Activated gamma-delta T cell treated with anti-CD3 and anti-CD28 coated beads, Interleukin-2, amount 50 U/mL, for 16 hours (primary cell): ENCODE data around the gene POLD1.
A peak's percentile ranks its signal among the peaks of the same experiment; 100 is the strongest.
"Not testable (repeated sequence)": the region's sequence is repeated elsewhere in the genome, so short reads cannot be mapped to it uniquely, and the experiment has no call there.

Experiments
- DNase-seq: peaks from one replicate; pipeline ENCODE4 v3.0.0-alpha.2; 2020; ENCODE audit warnings: low read depth

Gene POLD1

DNA sequence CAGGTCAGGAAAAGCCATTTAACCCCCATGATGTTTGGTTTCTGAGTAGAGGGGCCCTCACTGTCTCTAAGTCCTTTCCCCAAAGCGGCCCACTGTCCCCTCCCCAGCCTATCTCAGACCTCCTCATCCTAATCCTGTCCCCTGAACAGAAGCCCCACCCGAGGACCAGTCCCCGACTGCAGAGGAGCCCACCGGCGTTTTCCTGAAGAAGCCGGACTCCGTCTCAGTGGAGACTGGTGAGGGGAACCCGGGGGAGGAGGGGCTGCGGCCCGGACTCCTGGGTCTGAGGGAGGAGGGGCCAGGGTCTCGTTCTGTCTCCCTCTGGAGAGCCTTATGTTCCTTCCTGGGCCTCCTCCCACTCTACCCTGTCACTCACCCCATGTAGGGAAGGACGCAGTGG is 51.5 kb downstream of the POLD1 start:
- DNase-seq, result no peak

DNA sequence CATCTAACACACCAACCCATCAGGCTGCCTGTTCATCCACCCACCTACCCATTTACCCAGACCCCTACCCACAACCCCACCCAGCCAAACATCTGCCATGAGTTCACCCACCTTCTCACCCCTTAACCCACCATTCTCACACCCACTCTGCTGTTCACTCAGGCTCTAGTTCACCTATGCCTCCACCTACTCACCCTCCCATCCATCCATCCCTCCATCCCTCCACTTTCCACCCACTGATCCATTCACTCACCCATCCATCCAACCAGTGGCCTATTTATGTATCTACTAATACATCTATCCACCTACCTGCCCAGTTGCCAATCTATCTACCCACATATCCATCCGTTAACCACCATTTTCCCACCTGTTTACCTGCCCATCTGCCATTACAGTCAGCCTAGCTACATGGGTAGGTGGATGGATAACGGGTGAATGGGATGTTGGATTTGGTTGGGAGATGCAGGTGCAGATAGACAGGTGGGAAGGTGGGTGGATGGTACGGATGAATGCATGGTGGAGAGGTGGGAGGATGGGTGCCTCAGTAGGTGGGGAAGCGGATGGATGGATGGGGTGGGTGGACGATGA is 53.8 kb downstream of the POLD1 start:
- no peak for DNase-seq

DNA sequence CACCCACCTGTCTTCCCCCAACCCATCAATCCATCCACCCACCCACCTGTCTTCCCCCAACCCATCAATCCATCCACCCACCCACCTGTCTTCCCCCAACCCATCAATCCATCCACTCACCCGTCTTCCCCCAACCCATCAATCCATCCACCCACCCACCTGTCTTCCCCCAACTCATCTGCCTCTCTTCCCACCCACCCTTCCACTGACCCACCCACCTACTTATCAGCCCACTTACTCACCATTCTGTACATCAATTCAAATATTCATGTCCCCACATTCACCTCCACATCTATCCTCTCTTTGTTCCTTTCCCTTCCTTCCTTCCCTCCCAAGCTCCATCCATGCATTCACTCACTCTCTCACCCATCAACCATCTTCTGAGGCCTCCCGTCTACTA is 55.0 kb downstream of the POLD1 start:
- DNase-seq, result not testable (repeated sequence)

DNA sequence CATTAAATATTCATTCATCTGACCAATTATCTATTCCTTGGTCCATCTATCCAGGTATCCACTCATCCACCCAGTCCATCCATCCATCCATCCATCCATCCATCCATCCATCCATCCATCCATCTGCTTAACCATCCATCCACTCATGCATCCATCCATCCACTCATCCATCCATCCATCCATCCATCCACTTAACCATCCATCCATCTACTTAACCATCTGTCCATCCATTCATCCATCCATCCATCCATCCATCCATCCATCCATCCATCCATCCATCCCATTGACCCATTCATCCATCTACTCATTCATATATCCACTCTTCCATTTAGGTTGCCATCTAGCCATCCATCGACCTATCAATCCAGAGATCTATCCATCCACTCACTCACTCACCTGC is 59.9 kb downstream of the POLD1 start:
- DNase-seq, result no peak

DNA sequence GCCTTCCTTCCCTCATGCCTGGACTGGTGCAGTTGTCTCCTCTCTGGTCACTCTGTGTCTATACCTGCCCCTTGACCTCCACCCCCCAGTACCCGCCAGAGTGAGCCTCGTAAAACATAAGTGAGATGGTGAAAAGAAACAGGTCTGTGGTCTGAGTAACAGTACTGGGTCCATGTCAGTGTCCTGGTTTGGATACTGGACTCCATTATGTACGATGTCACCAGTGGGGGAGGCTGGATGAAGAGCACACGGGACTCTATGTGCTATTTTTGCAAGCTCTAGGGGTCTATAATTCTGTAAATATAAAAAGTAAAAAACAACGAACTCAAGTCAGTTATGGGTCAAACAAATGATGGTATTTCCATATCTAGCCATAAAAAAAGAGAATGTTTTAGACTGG is 62.9 kb downstream of the POLD1 start:
- DNase-seq, result no peak

DNA sequence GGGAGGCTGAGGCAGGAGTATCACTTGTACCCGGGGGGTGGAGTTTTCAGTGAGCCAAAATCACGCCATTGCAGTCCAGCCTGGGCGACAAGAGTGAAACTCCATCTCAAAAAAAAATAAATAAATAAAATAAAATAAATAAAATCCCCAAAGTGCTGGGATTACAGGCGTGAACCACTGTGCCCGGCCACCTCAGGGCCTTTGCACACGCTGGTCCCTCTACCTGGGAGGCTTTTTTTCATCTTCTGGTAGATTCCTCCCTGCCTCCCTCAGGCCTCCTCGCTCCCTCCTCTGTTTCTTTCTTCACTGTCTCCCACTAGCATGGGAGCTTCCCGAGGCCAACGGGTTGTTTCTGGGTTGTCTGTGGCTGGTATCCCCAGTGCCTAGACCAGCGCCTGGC is 63.6 kb downstream of the POLD1 start:
- DNase-seq, result no peak

DNA sequence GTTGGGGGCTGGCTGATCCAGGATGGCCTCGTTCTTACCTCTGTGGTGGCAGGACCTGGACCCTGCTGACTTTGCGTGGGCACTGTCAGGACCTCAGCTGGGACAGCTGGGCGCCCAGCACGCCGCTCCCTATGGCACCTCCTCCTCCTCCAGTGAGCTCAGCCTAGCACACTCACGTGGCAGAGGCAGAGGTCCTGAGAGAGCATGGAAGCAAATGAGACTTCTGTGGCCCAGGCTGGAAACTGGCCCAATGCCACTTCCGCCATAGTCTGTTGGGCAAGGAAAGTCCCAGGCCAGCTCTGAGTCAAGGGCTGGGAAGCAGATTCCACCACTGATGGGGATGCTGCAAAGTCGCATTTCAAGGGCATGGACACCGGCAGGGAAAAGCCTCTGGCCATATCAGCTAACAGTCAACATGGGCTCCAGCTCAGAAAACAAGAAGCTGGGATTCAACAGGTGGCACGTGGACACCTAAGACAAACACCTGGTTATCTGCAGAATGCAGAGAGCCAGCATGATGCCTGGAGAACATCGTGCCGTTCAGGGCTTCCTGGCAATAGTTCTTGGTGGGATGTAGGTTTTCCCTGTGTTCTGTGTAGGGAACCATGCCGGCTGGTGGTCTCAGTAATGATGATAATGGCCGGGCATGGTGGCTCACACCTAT is 65.2 kb downstream of the POLD1 start:
- DNase-seq, result no peak

DNA sequence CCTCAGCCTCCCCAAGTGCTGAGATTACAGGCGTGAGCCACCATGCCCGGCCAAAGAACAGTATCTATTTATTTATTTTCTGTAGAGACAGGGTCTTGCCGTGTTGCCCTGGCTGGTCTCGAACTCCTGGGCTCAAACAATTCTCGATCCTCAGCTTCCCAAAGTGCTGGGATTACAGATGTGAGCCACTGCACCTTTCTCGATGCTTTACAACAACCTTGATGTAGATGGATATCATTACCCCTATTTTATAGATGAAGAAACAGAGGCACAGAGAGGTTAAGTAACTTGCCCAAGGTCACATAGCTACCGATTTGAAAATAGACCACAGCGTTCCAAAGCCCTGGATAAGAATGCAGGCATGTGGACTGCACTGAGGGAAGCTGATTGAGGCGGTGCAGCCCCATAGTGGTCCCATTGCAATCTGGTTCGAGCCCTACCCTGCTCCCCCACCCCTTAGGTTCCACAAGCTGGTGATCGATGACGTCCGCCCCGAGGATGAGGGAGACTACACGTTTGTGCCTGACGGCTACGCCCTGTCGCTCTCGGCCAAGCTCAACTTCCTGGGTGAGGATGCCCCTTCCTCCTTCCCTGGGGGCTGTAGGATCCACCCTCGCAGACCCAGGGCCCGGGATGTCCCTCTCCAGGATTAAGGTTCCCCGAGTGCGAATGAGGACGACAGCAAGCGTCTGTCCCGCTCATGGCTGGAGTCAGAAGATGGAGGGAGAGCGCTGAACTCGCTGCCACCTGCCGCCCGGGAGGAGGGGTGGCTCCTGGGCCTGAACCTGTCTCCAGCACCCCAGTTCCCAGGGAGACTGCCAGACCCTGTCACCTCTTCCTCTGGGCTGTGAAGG is 66.4 kb downstream of the POLD1 start:
- no peak for DNase-seq

DNA sequence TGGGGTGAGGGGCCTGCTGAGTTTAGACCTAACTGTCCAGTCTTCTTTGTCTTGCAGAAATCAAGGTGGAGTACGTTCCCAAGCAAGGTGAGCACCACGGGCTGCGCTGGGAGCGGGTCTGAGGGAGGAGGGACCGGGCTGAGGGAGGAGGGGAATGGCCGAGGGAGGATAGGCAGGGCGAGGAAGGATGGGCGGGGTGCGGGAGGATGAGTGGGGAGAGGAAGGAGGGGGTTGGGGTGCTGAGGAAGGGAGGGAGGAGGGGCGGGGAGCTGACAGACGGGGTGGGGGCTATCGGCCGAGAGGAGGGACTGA is 67.0 kb downstream of the POLD1 start:
- DNase-seq, result no peak

DNA sequence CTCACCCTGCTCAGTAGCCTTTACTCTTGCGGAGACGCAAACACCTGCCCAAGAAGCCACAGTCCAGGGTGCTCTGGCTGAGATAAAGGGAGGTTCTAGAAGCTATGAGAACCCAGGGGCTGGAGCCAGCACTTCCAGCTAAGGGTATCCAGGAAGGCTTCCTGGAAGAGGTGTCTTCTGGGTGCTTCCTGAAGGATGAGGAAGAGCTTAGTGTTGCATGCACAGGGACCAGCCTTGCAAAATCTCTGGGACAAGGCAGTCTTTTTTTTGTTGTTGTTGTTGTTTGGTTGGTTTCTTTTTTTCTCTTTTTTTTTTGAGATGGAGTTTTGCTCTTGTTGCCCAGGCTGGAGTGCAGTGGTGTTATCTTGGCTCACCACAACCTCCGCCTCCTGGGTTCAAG is 69.1 kb downstream of the POLD1 start:
- no peak for DNase-seq

DNA sequence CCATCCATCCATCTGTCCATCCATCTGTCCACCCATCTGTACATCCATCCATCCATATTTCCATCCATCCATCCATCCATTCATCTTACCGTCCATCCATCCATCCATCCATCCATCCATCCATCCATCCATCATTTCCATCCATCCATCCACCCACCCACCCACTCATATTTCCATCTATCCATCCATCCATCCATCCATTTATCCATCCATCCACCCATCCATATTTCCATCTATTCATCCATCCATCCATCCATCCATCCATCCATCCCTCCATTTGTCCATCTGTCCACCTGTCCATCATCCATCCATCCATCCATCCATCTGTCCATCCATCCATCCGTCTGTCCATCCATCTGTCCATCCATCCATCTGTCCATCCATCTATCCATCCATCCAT is 71.8 kb downstream of the POLD1 start:
- no peak for DNase-seq

DNA sequence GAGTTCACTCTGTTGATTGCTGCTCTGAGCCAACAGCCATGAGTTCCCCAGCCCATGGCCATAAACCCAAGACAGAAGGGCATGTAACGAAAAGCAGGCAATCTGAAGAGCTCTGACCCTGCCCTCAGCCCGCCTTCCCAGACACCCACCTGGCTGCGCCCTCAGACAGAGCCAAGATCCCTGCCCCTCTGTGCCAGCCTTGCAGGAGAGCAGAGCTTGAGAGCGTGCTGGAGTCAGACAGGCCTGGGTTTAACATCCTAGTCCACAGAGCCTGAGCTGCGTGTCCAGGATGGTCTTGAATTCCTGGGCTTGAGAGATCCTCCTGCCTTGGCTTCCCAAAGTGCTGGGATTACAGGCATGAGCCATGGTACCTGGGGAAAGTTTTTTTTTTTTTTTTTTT is 73.2 kb downstream of the POLD1 start:
- no peak for DNase-seq

DNA sequence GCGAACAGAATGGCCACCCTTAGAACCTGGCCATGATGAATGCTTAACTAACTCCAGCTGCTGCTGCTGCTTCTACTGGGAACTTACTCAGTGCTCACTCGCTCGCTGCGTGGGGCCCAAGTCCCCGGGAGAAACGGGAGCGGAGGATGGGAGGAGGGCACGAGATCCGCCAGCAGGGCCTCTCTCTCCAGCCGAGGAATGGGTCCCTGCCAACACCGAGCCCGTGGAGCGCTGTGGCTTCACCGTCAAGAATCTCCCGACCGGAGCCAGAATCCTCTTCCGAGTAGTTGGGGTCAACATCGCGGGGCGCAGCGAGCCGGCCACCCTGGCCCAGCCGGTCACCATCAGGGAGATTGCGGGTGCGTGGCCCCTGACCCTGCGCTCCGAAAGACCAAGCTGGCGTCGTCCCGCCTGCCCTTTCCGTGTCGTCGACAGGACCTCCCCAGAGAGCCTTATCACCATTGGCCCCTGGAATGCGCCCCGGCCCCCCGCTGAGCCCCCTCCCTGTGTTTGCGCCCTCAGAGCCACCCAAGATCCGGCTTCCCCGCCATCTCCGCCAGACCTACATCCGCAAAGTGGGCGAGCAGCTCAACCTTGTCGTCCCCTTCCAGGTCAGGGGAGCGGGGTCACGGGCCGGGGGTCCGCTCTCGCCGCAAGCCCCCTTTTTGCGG is 74.4 kb downstream of the POLD1 start:
- no peak for DNase-seq

DNA sequence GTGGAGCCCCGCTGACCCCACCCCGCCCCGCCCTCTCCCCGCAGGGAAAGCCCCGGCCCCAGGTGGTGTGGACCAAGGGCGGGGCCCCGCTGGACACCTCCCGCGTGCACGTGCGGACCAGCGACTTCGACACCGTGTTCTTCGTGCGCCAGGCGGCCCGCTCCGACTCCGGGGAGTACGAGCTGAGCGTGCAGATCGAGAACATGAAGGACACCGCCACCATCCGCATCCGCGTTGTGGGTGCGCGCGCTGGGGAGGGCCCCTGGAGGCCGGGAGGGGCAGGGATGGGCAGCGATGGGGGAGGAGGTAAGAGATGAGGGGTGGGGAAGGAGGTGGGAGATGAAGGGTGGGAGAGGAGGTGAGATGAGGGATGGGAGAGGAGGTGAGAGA is 74.9 kb downstream of the POLD1 start:
- no peak for DNase-seq

DNA sequence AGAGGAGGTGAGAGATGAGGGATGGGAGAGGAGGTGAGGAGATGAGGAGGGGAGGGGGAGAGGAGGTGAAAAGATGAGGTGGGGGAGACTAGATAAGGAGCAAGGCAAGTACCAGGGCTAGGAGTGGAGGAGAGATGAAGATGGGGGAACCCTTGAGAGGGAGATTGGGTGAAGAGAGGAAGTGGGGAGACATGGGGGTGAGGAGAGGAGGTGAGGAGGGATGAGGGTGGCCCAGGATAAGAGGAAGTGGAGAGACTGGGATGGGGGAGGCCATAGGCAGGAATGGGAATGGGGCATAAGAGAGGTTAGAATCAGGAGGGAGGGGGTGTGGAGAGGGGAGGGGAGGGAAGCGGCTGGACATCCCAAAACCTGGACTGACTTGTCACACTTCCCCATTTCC is 75.5 kb downstream of the POLD1 start:
- DNase-seq, result no peak

DNA sequence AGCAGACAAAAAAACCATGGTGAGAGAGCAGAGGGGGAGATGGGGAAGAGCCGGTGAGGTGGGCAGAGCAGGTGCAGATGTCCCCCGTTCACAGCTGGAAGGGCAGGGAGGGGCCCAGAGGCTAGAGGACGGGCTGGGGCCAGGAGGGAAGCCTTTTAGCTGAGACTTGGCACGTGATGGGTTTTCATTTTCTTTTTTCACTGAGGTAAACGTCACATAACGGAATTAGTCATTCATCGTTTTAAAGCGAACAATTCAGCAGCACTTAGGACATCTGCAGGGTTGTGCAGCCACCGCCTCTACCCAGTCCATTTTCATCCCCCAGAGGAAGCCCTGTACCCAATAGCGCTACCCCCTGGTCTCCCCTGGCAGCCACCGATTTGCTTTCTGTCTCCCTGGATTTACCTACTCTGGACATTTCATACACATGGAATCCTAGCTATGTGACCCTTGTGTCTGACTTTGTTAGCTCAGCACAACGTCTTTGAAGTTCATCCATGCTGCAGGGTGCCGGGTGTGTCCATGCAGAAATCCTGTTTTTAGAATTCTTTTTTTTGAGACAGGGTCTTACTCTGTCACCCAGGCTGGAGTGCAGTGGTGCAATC is 76.1 kb downstream of the POLD1 start:
- DNase-seq, result no peak

DNA sequence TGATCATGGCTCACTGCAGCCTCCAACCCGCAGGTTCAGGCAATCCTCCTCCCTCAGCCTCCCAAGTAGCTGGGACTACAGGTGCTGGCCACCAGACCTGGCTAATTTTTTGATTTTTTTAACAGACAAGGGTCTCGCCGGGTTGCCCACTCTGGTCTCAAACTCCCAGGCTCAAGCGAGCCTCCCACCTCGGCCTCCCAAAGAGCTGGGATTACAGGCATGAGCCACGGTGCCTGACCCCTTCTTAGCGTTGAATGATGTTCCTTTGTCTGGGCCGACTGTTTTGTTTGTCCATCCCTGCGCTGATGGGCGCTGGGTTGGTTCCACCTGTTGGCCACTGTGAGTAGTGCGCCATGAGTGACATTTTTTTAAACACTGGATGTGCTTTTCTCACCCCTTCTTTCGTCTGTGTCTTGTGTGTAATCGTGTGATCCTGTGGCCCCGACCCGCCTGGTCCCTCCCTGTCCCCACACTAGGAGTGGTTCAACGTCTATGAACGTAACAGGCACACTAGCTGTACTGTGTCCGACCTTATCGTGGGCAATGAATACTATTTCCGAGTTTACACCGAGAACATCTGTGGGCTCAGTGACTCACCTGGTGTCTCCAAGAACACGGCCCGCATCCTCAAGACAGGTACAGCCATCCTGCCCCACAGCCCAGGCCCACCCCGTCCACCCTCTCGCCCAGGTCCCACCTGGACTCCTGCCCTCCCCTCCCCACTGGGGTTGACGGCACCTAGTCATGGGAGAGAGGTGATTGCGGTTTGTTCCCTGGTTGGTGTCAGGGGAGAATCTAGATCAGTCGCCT is 77.1 kb downstream of the POLD1 start:
- peak; percentile 23 for DNase-seq

DNA sequence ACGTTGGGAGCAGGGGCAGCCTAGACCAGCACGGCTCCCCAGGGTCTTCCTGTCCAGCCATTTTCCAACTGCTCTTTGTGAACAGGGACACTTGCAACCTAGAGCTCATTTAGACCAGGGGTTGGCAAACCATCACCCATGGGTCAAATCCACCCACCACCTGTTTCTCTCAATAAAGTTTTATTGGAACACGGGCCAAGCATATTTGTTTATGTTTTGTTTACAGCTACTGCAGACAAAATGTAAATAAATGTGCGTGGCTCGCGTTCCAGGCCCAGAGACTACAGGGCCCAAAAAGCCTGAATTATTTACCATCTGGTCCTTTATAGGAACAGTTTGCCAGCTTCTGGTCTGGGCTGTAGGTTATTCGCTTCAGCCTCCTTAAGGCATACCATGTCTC is 78.8 kb downstream of the POLD1 start:
- no peak for DNase-seq

DNA sequence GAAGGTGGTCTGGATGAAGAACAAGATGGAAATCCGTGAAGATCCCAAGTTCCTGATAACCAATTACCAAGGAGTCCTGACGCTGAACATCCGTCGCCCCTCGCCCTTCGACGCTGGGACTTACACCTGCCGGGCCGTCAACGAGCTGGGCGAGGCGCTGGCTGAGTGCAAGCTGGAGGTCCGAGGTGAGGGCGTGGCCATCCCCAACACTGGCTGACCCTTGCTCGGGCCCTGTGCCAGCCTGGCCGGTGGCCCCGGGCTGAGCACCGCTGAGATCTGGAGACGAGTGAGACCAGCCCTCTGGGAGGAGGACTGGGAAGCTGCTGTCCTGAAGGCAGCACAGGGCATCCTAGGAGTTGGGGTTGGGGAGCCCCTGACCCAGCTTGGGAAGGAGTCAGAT is 80.2 kb downstream of the POLD1 start:
- no peak for DNase-seq

DNA sequence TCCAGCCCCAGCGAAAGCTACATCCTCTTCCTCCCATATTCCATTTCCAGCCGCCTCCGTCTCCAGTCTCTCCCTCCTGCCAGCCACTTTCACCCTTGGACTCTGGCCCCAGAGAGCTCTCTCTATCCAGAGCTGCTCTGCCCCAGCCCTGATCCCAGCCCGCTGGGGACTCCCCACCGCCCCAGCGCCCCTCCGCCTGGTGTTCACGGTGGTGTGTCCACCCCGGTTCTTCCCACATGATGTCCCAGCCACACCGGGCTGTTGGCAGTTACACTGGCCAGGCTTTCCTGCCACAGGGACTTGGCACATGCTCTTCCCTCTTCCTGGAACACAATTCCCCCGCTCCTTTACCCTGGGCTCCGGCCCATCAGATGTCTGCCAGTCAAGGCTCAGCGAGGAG is 80.9 kb downstream of the POLD1 start:
- DNase-seq, result no peak

DNA sequence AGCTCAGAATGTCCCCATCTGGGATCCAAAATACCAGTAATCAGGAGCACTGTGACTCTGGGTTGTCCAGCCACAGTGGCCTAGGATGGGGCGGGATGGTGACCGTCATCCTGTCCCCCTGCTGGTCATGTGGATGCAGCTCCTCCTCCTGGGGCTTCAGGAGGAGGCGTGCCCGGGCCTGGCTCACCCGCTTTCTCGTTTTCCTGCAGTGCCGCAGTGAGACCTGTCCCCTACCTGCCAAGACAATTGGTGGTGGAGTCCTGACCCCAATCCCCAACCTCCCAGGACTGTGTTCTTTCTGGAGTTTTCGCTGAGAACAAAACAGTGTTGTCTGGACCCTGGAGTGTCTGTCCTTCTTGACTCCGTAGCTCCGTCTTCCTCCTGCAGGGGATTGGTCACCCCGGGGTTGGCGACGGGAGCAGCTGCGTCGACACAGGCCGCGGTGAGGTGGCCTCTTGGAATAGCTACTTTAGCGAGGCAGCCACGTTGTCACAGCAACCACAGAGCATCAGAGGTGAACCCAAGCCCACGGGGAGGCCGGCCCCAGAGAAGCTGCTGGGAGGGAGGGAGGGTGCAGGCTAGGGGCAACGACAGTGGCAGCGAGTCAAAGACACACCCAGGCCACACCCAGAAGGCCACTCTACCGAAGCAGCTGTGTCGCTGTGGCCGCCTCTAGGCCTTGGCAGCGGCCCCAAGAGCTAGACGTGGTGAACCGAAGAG is 82.0 kb downstream of the POLD1 start:
- no peak for DNase-seq
